HepG2 (cell line): ENCODE results near the gene INKA2. TPM values are rescaled to one million over a fixed set of nuclear protein-coding genes. Genes with fewer than 3 reads are reported as not detected.

Experiments
- SMAD3 ChIP-seq: sonication (generic); formaldehyde crosslinking; IDR thresholded peaks from 2 replicates; pipeline ENCODE4 v1.4.0; 2020; ENCODE audit warnings: missing genetic modification reagents
- SSRP1 ChIP-seq: IDR thresholded peaks from 2 replicates; pipeline ENCODE4 v1.6.1; 2016; ENCODE audit warnings: control low read depth
- ZBTB43 ChIP-seq: sonication (generic); formaldehyde crosslinking; conservative IDR thresholded peaks from 2 replicates; pipeline ENCODE4 v1.4.0; 2020; ENCODE audit warnings: missing genetic modification reagents
- polyA plus RNA-seq, 8 experiments: library from polyadenylated mRNA; depleted of rRNA in 3 of 8; stranded (reverse) in 7 of 8; unstranded in 1 of 8; fragments of >200 nt; fragmentation: Illumina TruSeq in 4 of 8; extraction: Trizol in 4 of 8; gene quantifications; 2 replicates each; pipeline versions ENCODE4 v1.2.1 to v1.2.3, GENCODE V29; 2011 to 2016; ENCODE audit warnings: low read depth in 4 of 8, missing spikeins in 1 of 8, mixed read lengths in 1 of 8; ENCODE audit not compliant: insufficient read depth in 1 of 8
- total RNA-seq, 5 experiments: library from RNA; depleted of rRNA; stranded (reverse); fragments of >200 nt; fragmentation: Illumina TruSeq; extraction: Trizol; gene quantifications; 2 replicates each; pipeline ENCODE4 v1.2.3, GENCODE V29; 2016; ENCODE audit warnings: low read depth in 1 of 5
- TF ChIP-seq, protein P1 (sequence below): sonication (generic); formaldehyde crosslinking; IDR thresholded peaks from 2 replicates; pipeline ENCODE4 v1.8.1; 2023; ENCODE audit warnings: mild to moderate bottlenecking, moderate library complexity, missing genetic modification reagents
- TF ChIP-seq, protein P2 (sequence below): IDR thresholded peaks from 2 replicates; pipeline ENCODE4 v1.6.1; 2012; ENCODE audit warnings: inconsistent platforms
- TF ChIP-seq, protein P3 (sequence below): sonication (generic); formaldehyde crosslinking; IDR thresholded peaks from 2 replicates; pipeline ENCODE4 v1.9.0; 2021; ENCODE audit warnings: mild to moderate bottlenecking, missing genetic modification reagents

The INKA2 gene
- total and polyA plus RNA-seq, 2 of the 13 experiments (the other 11 are each of a cell fraction or from before 2014, with no cell fraction given): 2.6 to 4.6 TPM

- TF ChIP-seq, protein P1, sequence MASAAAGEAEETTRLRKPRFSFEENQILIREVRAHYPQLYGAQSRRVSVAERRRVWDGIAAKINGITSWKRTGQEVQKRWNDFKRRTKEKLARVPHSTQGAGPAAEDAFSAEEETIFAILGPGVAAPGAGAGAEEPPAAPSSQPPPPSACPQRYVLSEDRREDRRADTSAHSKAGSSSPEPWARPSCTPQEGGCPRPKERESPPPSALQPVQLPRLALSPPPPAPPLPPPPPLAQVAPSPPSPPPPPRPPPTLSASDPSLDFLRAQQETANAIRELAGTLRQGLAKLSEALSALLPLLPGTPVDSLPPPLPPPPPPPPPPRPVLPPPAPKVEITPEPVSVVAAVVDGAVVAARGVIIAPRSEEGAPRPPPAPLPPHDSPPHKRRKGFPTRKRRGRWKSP (CRISPR knock-in tag): no peak
- TF ChIP-seq, protein P2, sequence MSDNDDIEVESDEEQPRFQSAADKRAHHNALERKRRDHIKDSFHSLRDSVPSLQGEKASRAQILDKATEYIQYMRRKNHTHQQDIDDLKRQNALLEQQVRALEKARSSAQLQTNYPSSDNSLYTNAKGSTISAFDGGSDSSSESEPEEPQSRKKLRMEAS: peak; percentile 13; the same call in 1 of the 2 replicates
- TF ChIP-seq SMAD3 (CRISPR knock-in tag) (no peak), SSRP1 (CRISPR knock-in tag) (0 out of 2 replicates have a peak, but pooled peaks have one; percentile 45), ZBTB43 (CRISPR knock-in tag) (no peak)
- TF ChIP-seq, protein P3, sequence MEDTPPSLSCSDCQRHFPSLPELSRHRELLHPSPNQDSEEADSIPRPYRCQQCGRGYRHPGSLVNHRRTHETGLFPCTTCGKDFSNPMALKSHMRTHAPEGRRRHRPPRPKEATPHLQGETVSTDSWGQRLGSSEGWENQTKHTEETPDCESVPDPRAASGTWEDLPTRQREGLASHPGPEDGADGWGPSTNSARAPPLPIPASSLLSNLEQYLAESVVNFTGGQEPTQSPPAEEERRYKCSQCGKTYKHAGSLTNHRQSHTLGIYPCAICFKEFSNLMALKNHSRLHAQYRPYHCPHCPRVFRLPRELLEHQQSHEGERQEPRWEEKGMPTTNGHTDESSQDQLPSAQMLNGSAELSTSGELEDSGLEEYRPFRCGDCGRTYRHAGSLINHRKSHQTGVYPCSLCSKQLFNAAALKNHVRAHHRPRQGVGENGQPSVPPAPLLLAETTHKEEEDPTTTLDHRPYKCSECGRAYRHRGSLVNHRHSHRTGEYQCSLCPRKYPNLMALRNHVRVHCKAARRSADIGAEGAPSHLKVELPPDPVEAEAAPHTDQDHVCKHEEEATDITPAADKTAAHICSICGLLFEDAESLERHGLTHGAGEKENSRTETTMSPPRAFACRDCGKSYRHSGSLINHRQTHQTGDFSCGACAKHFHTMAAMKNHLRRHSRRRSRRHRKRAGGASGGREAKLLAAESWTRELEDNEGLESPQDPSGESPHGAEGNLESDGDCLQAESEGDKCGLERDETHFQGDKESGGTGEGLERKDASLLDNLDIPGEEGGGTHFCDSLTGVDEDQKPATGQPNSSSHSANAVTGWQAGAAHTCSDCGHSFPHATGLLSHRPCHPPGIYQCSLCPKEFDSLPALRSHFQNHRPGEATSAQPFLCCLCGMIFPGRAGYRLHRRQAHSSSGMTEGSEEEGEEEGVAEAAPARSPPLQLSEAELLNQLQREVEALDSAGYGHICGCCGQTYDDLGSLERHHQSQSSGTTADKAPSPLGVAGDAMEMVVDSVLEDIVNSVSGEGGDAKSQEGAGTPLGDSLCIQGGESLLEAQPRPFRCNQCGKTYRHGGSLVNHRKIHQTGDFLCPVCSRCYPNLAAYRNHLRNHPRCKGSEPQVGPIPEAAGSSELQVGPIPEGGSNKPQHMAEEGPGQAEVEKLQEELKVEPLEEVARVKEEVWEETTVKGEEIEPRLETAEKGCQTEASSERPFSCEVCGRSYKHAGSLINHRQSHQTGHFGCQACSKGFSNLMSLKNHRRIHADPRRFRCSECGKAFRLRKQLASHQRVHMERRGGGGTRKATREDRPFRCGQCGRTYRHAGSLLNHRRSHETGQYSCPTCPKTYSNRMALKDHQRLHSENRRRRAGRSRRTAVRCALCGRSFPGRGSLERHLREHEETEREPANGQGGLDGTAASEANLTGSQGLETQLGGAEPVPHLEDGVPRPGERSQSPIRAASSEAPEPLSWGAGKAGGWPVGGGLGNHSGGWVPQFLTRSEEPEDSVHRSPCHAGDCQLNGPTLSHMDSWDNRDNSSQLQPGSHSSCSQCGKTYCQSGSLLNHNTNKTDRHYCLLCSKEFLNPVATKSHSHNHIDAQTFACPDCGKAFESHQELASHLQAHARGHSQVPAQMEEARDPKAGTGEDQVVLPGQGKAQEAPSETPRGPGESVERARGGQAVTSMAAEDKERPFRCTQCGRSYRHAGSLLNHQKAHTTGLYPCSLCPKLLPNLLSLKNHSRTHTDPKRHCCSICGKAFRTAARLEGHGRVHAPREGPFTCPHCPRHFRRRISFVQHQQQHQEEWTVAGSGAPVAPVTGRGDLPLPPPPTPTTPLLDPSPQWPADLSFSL (CRISPR knock-in tag): 0 out of 2 replicates have a peak, but pooled peaks have one; percentile 39
Measured at GRCh38 chr1:111720977-111721786, 18.0 kb downstream of the INKA2 start (continued).
